HepG2 (cell line): ENCODE data around the gene RERE. TPM values are rescaled to one million over a fixed set of nuclear protein-coding genes. Genes with fewer than 3 reads are reported as not detected.

Source experiments
- ATAC-seq: fragments of 200-7000 bp; cut with Tn5 transposase; 3 replicates; pipeline ENCODE4 v1.9.1; 2020; ENCODE audit warnings: mild to moderate bottlenecking, moderate library complexity
- BruUV-seq: library from RNA; stranded (reverse); fragments of 400-500 nt; replicated peaks from 2 replicates; lab custom pipeline; 2021; lab: Mats Ljungman, UMichigan
- CTCF ChIA-PET: fragments of 300-600 bp; formaldehyde crosslinking; extraction: SDS; loops from one replicate; lab custom pipeline; 2021; ENCODE audit warnings: low total read pairs, inconsistent platforms, low intra/inter-chr PET ratio; lab: Yijun Ruan, JAX
- POLR2A ChIA-PET: fragments of 350-600 bp; sonication (Branson Sonifier 250); formaldehyde crosslinking; loops from one replicate; lab custom pipeline; 2020; ENCODE audit warnings: antibody characterized with exemption, inconsistent platforms; lab: Yijun Ruan, JAX
- DNase-seq: peaks from one replicate; pipeline ENCODE4 v3.0.0-alpha.2; 2015; ENCODE audit warnings: low spot score
- FAIRE-seq: peaks from 3 replicates; lab custom pipeline; 2011; peaks lifted over from hg19 to GRCh38; lab: Jason Lieb, UNC
- H2AFZ ChIP-seq: one replicate; pipeline ENCODE4 v1.6.1; 2011; ENCODE audit warnings: low read length, inconsistent platforms
- H3K27ac ChIP-seq: fragments of 300-600 bp; 3 replicates; pipeline ENCODE4 v1.8.0; 2011; ENCODE audit warnings: mixed run types, mild to moderate bottlenecking, mixed read lengths, low read length, inconsistent platforms; ENCODE audit not compliant: insufficient read depth; ENCODE audit errors: extremely low read length
- H3K27me3 ChIP-seq, 2 experiments: fragments of 200-600 bp in 1 of 2; 2 replicates in 1 of 2; 3 replicates in 1 of 2; pipeline versions ENCODE4 v1.6.0 to v1.8.0; 2011; ENCODE audit warnings: low read length in 2 of 2, mild to moderate bottlenecking in 2 of 2, moderate library complexity in 2 of 2, inconsistent platforms in 1 of 2; ENCODE audit not compliant: insufficient read depth in 2 of 2, control insufficient read depth in 1 of 2
- H3K36me3 ChIP-seq, 2 experiments: fragments of 200-600 bp in 1 of 2; replicated peaks in 1 of 2; 2 replicates in 1 of 2; 3 replicates in 1 of 2; pipeline versions ENCODE4 v1.5.1 to v1.8.0; 2011; ENCODE audit warnings: low read length in 2 of 2, inconsistent platforms in 1 of 2; ENCODE audit not compliant: insufficient read depth in 2 of 2, control insufficient read depth in 1 of 2
- H3K4me1 ChIP-seq: 2 replicates; pipeline ENCODE4 v1.5.1; 2012; ENCODE audit warnings: low read length, inconsistent platforms; ENCODE audit not compliant: insufficient read depth
- H3K4me2 ChIP-seq: 2 replicates; pipeline ENCODE4 v1.6.0; 2011; ENCODE audit warnings: low read depth, low read length, inconsistent platforms
- H3K4me3 ChIP-seq, 3 experiments: fragments of 200-600 bp in 1 of 3; sonication (generic), shearing (Covaris generic) in 1 of 3; replicated peaks in 1 of 3; 2 replicates each; pipeline ENCODE4 v1.5.1; 2011 to 2016; ENCODE audit warnings: low read length in 3 of 3, inconsistent platforms in 2 of 3, low read depth in 2 of 3, mild to moderate bottlenecking in 2 of 3, control low read depth in 1 of 3, mixed read lengths in 1 of 3; ENCODE audit not compliant: insufficient read depth in 1 of 3
- H3K79me2 ChIP-seq: one replicate; pipeline ENCODE4 v1.6.1; 2011; ENCODE audit warnings: low read length, inconsistent platforms; ENCODE audit not compliant: insufficient read depth
- H3K9ac ChIP-seq: 2 replicates; pipeline ENCODE4 v1.6.0; 2011; ENCODE audit warnings: mild to moderate bottlenecking, low read depth, low read length, inconsistent platforms; ENCODE audit not compliant: insufficient read depth
- H3K9me3 ChIP-seq: 2 replicates; pipeline ENCODE4 v1.5.1; 2012; ENCODE audit warnings: mild to moderate bottlenecking, low read length
- H4K20me1 ChIP-seq: 2 replicates; pipeline ENCODE4 v1.6.0; 2011; ENCODE audit warnings: inconsistent platforms, mild to moderate bottlenecking, low read length, moderate library complexity; ENCODE audit not compliant: insufficient read depth
- CEBPG ChIP-seq: IDR thresholded peaks from 2 replicates; pipeline ENCODE4 v1.6.1; 2016
- HOXA3 ChIP-seq: sonication (generic); formaldehyde crosslinking; IDR thresholded peaks from 2 replicates; pipeline ENCODE4 v1.5.0; 2020; ENCODE audit warnings: missing genetic modification reagents
- KMT2B ChIP-seq: IDR thresholded peaks from 2 replicates; pipeline ENCODE4 v1.6.1; 2016; ENCODE audit warnings: missing genetic modification reagents, missing compliant biosample characterization
- WGBS: methylation state at CpG from one replicate; pipeline ENCODE4 v1.1.6; 2017; ENCODE audit warnings: low lambda C conversion rate; 5-methylcytosine and 5-hydroxymethylcytosine counted together
- in situ Hi-C: cut with HindIII; loops from 2 replicates; pipeline ENCODE4 v1.10.0; 2017; ENCODE audit warnings: low pct_unique_long_range_greater_than_20kb; ENCODE audit not compliant: extremely low pct_ligation_motif_present
- intact Hi-C: fragments of 100-400 bp; cut with micrococcal nuclease; formaldehyde crosslinking; loops from one replicate; pipeline ENCODE4 v1.10.0; 2022; ENCODE audit not compliant: unreplicated experiment
- polyA plus RNA-seq, 8 experiments: library from polyadenylated mRNA; depleted of rRNA in 3 of 8; stranded (reverse) in 7 of 8; unstranded in 1 of 8; fragments of >200 nt; fragmentation: Illumina TruSeq in 4 of 8; extraction: Trizol in 4 of 8; gene quantifications; 2 replicates each; pipeline versions ENCODE4 v1.2.1 to v1.2.3, GENCODE V29; 2011 to 2016; ENCODE audit warnings: low read depth in 4 of 8, missing spikeins in 1 of 8, mixed read lengths in 1 of 8; ENCODE audit not compliant: insufficient read depth in 1 of 8
- total RNA-seq, 5 experiments: library from RNA; depleted of rRNA; stranded (reverse); fragments of >200 nt; fragmentation: Illumina TruSeq; extraction: Trizol; gene quantifications; 2 replicates each; pipeline ENCODE4 v1.2.3, GENCODE V29; 2016; ENCODE audit warnings: low read depth in 1 of 5
- TF ChIP-seq, protein P1 (sequence below), 2 experiments: fragments of 450-650 bp in 1 of 2; sonication (generic) in 1 of 2; formaldehyde crosslinking in 1 of 2; IDR thresholded peaks; 2 replicates each; pipeline versions ENCODE4 v1.6.1 to v1.8.0; 2016 to 2022; ENCODE audit warnings: antibody characterized with exemption in 1 of 2, mild to moderate bottlenecking in 1 of 2, missing genetic modification reagents in 1 of 2

RERE gene
- total and polyA plus RNA-seq, 2 of the 13 experiments (the other 11 are each of a cell fraction or from before 2014, with no cell fraction given), result 18.3 to 21.9 TPM

DNA sequence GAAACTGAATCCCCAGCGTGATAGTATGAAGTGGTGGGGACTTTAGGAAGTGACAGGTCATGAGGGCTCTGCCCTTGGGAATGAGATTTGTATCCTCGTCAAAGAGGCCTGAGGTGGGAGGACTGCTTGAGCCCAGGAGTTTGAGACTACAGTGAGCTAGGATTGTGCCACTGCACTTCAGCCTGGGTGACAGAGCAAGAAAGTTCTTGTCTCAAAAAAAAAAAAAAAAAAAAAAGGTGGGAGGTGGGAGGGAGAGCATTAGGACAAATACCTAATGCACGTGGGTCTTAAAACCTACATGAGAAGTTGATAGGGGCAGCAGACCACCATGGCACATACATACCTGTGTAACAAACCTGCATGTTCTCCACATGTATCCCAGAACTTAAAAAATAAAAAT lies 24.0 kb upstream of the RERE start:
- Histone ChIP-seq H3K79me2 (no peaks in the 10 kb centered on the region), H3K9ac (no peak overlapping the region), H2AFZ (no peak overlapping the region), H3K27me3 (0 out of 5 replicates have a peak, but pooled peaks cover 0 to 3% of the 10 kb centered on the region in 2 experiments), H4K20me1 (no peaks in the 10 kb centered on the region)
- in situ Hi-C loops, result loop anchor here (25.0 kb wide), 1 partner anchor 279 kb away; no protein-coding TSS in a partner anchor
- no peak for DNase-seq
- no peak for ATAC-seq
- no peak for FAIRE-seq
- 29% methylated on average over 3 of the region's 3 CpGs for WGBS
- TF ChIP-seq HOXA3 (CRISPR knock-in tag) (no peak), CEBPG (CRISPR knock-in tag) (no peak), KMT2B (CRISPR knock-in tag) (no peak)
- TF ChIP-seq, protein P1, sequence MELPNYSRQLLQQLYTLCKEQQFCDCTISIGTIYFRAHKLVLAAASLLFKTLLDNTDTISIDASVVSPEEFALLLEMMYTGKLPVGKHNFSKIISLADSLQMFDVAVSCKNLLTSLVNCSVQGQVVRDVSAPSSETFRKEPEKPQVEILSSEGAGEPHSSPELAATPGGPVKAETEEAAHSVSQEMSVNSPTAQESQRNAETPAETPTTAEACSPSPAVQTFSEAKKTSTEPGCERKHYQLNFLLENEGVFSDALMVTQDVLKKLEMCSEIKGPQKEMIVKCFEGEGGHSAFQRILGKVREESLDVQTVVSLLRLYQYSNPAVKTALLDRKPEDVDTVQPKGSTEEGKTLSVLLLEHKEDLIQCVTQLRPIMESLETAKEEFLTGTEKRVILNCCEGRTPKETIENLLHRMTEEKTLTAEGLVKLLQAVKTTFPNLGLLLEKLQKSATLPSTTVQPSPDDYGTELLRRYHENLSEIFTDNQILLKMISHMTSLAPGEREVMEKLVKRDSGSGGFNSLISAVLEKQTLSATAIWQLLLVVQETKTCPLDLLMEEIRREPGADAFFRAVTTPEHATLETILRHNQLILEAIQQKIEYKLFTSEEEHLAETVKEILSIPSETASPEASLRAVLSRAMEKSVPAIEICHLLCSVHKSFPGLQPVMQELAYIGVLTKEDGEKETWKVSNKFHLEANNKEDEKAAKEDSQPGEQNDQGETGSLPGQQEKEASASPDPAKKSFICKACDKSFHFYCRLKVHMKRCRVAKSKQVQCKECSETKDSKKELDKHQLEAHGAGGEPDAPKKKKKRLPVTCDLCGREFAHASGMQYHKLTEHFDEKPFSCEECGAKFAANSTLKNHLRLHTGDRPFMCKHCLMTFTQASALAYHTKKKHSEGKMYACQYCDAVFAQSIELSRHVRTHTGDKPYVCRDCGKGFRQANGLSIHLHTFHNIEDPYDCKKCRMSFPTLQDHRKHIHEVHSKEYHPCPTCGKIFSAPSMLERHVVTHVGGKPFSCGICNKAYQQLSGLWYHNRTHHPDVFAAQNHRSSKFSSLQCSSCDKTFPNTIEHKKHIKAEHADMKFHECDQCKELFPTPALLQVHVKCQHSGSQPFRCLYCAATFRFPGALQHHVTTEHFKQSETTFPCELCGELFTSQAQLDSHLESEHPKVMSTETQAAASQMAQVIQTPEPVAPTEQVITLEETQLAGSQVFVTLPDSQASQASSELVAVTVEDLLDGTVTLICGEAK (IDR thresholded peaks at IDR 0.05), result peak; percentile 42
- TF ChIP-seq, protein P1 (CRISPR knock-in tag; IDR thresholded peaks at IDR 0.05), result peak; percentile 44; the same call in 1 of the 2 replicates
- TF ChIP-seq, all 625 proteins: peak for 1
- CTCF ChIA-PET, result no interaction called here
- BruUV-seq, result no TSS peak
- H3K36me3 ChIP-seq, result no peaks in the 10 kb centered on the region
- POLR2A ChIA-PET, result no interaction called here
- H3K4me1 ChIP-seq, result peaks cover 42% of the 10 kb centered on the region
- H3K9me3 ChIP-seq, result no peaks in the 10 kb centered on the region
- H3K4me3 ChIP-seq, result no peak overlapping the region
- H3K27ac ChIP-seq, result no peak overlapping the region
- intact Hi-C loops, result no loop called here
- H3K4me2 ChIP-seq, result peak overlapping the region; percentile 20; the same call in 1 of the 2 replicates
